ENCODE data around the gene HACL1.

The HACL1 gene

GRCh38 chr3:15572138-15572537, 29.2 kb downstream of the HACL1 start (continued):
- TF ChIP-seq PRDM2 (tag by site-specific recombination; IDR thresholded peaks at IDR 0.05; ENCODE audit: borderline replicate concordance) (no peak), ZNF398 (tag by site-specific recombination; IDR thresholded peaks at IDR 0.05) (no peak), ZNF645 (tag by site-specific recombination; IDR thresholded peaks at IDR 0.05) (no peak), ZNF366 (tag by site-specific recombination; conservative IDR thresholded peaks at IDR 0.05) (no peak), ZNF549 (tag by site-specific recombination; IDR thresholded peaks at IDR 0.05) (no peak), ZNF24 (tag by site-specific recombination; IDR thresholded peaks at IDR 0.05) (no peak), ZBTB11 (tag by site-specific recombination; conservative IDR thresholded peaks at IDR 0.05; ENCODE audit: low read depth) (no peak), SALL2 (tag by site-specific recombination; IDR thresholded peaks at IDR 0.05; ENCODE audit: borderline replicate concordance) (no peak), ZNF138 (tag by site-specific recombination; IDR thresholded peaks at IDR 0.05; ENCODE audit: borderline replicate concordance) (no peak), BCL11A (tag by site-specific recombination; IDR thresholded peaks at IDR 0.05; ENCODE audit: low read depth) (no peak)

GRCh38 chr3:15563190-15563589, 38.2 kb downstream of the HACL1 start:
- no peak overlapping the region for H3K4me3 ChIP-seq (ENCODE audit: low read depth, low read length)
- H3K9me3 ChIP-seq (ENCODE audit: control insufficient read depth, insufficient read depth, low read depth, low read length) = no peaks in the 10 kb centered on the region
- H3K36me3 ChIP-seq (ENCODE audit: control insufficient read depth in 2 of 2, insufficient read depth in 1 of 2, low read length in 2 of 2) = peaks cover 21 to 61% of the 10 kb centered on the region in 2 experiments
- ChIA-PET CTCF (no interaction called here), POLR2A (no interaction called here)
- H3K4me1 ChIP-seq (ENCODE audit: control insufficient read depth, insufficient read depth, low read length) = no peaks in the 10 kb centered on the region
- H3K27ac ChIP-seq (ENCODE audit: extremely low read depth, low read depth, low read length) = no peak overlapping the region
- no peak for TF ChIP-seq ZNF37A (tag by site-specific recombination; IDR thresholded peaks at IDR 0.05)
- no peak for TF ChIP-seq ZNF169 (tag by site-specific recombination; IDR thresholded peaks at IDR 0.05)
- no peak for TF ChIP-seq ZNF785 (tag by site-specific recombination; IDR thresholded peaks at IDR 0.05)
- no peak for TF ChIP-seq ZNF112 (tag by site-specific recombination; IDR thresholded peaks at IDR 0.05)
- no peak for TF ChIP-seq ZNF777 (tag by site-specific recombination; IDR thresholded peaks at IDR 0.05; ENCODE audit: borderline replicate concordance)
- no peak for TF ChIP-seq ZBTB44 (tag by site-specific recombination; IDR thresholded peaks at IDR 0.05)
- TF ChIP-seq KLF9 (tag by site-specific recombination; IDR thresholded peaks at IDR 0.05; ENCODE audit: low read depth) = no peak
- no peak for TF ChIP-seq ZNF658 (tag by site-specific recombination; IDR thresholded peaks at IDR 0.05)
- TF ChIP-seq ZNF544 (tag by site-specific recombination; IDR thresholded peaks at IDR 0.05) = no peak
- TF ChIP-seq ZBTB20 (tag by site-specific recombination; IDR thresholded peaks at IDR 0.05) = no peak
- TF ChIP-seq CTCF (tag by site-specific recombination; IDR thresholded peaks at IDR 0.05) = no peak
- TF ChIP-seq OSR2 (tag by site-specific recombination; IDR thresholded peaks at IDR 0.05) = no peak

Data from HEK293 (cell line).